WTC11 (cell line): Measurements from ENCODE around the gene CD28.

Experiments
- CTCF ChIP-seq: fragments of 200-600 bp; IDR thresholded peaks from 2 replicates; pipeline ENCODE4 v1.8.0; 2022; ENCODE audit warnings: antibody characterized with exemption
- FOXP4 ChIP-seq: sonication (generic); formaldehyde crosslinking; IDR thresholded peaks from 2 replicates; pipeline ENCODE4 v1.8.0; 2022; ENCODE audit warnings: mild to moderate bottlenecking, missing genetic modification reagents
- GABPB1 ChIP-seq: sonication (generic); formaldehyde crosslinking; IDR thresholded peaks from 2 replicates; pipeline ENCODE4 v1.8.1; 2023; ENCODE audit warnings: mild to moderate bottlenecking, missing genetic modification reagents
- IRF2 ChIP-seq: sonication (generic); formaldehyde crosslinking; IDR thresholded peaks from 2 replicates; pipeline ENCODE4 v1.8.0; 2022; ENCODE audit warnings: low read depth, missing genetic modification reagents, borderline replicate concordance
- MAX ChIP-seq: sonication (generic); formaldehyde crosslinking; IDR thresholded peaks from 2 replicates; pipeline ENCODE4 v1.8.0; 2022; ENCODE audit warnings: mild to moderate bottlenecking, missing genetic modification reagents
- MYBL2 ChIP-seq: sonication (generic); formaldehyde crosslinking; IDR thresholded peaks from 2 replicates; pipeline ENCODE4 v1.8.1; 2023; ENCODE audit warnings: mild to moderate bottlenecking, moderate library complexity, missing genetic modification reagents
- NR2C2 ChIP-seq: sonication (generic); formaldehyde crosslinking; IDR thresholded peaks from 2 replicates; pipeline ENCODE4 v1.8.0; 2022; ENCODE audit warnings: mild to moderate bottlenecking, missing genetic modification reagents
- SMAD4 ChIP-seq: sonication (generic); formaldehyde crosslinking; IDR thresholded peaks from 2 replicates; pipeline ENCODE4 v1.8.0; 2022; ENCODE audit warnings: mild to moderate bottlenecking, missing genetic modification reagents
- TCF7 ChIP-seq: sonication (generic); formaldehyde crosslinking; IDR thresholded peaks from 2 replicates; pipeline ENCODE4 v1.8.0; 2022; ENCODE audit warnings: mild to moderate bottlenecking, low read depth, missing genetic modification reagents, moderate library complexity
- TF ChIP-seq, protein P1 (sequence below): sonication (generic); formaldehyde crosslinking; IDR thresholded peaks from 2 replicates; pipeline ENCODE4 v1.8.1; 2023; ENCODE audit warnings: mild to moderate bottlenecking, missing genetic modification reagents, moderate library complexity
- TF ChIP-seq, protein P2 (sequence below): sonication (generic); formaldehyde crosslinking; IDR thresholded peaks from 2 replicates; pipeline ENCODE4 v1.8.1; 2023; ENCODE audit warnings: mild to moderate bottlenecking, missing genetic modification reagents, borderline replicate concordance
- TF ChIP-seq, protein P3 (sequence below): sonication (generic); formaldehyde crosslinking; IDR thresholded peaks from 2 replicates; pipeline ENCODE4 v1.8.0; 2022; ENCODE audit warnings: mild to moderate bottlenecking, missing genetic modification reagents

GRCh38 chr2:203697190-203697589 is 9.2 kb upstream of the CD28 start:
- TF ChIP-seq CTCF (no peak), FOXP4 (CRISPR knock-in tag) (no peak), MYBL2 (CRISPR knock-in tag) (no peak), MAX (CRISPR knock-in tag) (no peak), NR2C2 (CRISPR knock-in tag) (no peak), GABPB1 (CRISPR knock-in tag) (no peak), IRF2 (CRISPR knock-in tag) (no peak), TCF7 (CRISPR knock-in tag) (no peak), SMAD4 (CRISPR knock-in tag) (no peak)
- TF ChIP-seq, protein P1, sequence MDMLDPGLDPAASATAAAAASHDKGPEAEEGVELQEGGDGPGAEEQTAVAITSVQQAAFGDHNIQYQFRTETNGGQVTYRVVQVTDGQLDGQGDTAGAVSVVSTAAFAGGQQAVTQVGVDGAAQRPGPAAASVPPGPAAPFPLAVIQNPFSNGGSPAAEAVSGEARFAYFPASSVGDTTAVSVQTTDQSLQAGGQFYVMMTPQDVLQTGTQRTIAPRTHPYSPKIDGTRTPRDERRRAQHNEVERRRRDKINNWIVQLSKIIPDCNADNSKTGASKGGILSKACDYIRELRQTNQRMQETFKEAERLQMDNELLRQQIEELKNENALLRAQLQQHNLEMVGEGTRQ (CRISPR knock-in tag), result no peak
- TF ChIP-seq, protein P2, sequence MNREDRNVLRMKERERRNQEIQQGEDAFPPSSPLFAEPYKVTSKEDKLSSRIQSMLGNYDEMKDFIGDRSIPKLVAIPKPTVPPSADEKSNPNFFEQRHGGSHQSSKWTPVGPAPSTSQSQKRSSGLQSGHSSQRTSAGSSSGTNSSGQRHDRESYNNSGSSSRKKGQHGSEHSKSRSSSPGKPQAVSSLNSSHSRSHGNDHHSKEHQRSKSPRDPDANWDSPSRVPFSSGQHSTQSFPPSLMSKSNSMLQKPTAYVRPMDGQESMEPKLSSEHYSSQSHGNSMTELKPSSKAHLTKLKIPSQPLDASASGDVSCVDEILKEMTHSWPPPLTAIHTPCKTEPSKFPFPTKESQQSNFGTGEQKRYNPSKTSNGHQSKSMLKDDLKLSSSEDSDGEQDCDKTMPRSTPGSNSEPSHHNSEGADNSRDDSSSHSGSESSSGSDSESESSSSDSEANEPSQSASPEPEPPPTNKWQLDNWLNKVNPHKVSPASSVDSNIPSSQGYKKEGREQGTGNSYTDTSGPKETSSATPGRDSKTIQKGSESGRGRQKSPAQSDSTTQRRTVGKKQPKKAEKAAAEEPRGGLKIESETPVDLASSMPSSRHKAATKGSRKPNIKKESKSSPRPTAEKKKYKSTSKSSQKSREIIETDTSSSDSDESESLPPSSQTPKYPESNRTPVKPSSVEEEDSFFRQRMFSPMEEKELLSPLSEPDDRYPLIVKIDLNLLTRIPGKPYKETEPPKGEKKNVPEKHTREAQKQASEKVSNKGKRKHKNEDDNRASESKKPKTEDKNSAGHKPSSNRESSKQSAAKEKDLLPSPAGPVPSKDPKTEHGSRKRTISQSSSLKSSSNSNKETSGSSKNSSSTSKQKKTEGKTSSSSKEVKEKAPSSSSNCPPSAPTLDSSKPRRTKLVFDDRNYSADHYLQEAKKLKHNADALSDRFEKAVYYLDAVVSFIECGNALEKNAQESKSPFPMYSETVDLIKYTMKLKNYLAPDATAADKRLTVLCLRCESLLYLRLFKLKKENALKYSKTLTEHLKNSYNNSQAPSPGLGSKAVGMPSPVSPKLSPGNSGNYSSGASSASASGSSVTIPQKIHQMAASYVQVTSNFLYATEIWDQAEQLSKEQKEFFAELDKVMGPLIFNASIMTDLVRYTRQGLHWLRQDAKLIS (CRISPR knock-in tag), result no peak
- TF ChIP-seq, protein P3, sequence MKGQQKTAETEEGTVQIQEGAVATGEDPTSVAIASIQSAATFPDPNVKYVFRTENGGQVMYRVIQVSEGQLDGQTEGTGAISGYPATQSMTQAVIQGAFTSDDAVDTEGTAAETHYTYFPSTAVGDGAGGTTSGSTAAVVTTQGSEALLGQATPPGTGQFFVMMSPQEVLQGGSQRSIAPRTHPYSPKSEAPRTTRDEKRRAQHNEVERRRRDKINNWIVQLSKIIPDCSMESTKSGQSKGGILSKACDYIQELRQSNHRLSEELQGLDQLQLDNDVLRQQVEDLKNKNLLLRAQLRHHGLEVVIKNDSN (CRISPR knock-in tag), result no peak
